GM12873 (cell line): ENCODE measurements around the gene LEMD2.

Source experiments
- TF ChIP-seq, protein P1 (sequence below): IDR thresholded peaks from 2 replicates; pipeline ENCODE4 v1.5.1; 2012; ENCODE audit warnings: low read depth, mild to moderate bottlenecking, moderate library complexity, low read length, control low read depth; ENCODE audit not compliant: insufficient read depth; ENCODE audit errors: missing control alignments

Gene LEMD2

GRCh38 chr6:33755070-33755869 is 33.7 kb downstream of the LEMD2 start:
- TF ChIP-seq, protein P1, sequence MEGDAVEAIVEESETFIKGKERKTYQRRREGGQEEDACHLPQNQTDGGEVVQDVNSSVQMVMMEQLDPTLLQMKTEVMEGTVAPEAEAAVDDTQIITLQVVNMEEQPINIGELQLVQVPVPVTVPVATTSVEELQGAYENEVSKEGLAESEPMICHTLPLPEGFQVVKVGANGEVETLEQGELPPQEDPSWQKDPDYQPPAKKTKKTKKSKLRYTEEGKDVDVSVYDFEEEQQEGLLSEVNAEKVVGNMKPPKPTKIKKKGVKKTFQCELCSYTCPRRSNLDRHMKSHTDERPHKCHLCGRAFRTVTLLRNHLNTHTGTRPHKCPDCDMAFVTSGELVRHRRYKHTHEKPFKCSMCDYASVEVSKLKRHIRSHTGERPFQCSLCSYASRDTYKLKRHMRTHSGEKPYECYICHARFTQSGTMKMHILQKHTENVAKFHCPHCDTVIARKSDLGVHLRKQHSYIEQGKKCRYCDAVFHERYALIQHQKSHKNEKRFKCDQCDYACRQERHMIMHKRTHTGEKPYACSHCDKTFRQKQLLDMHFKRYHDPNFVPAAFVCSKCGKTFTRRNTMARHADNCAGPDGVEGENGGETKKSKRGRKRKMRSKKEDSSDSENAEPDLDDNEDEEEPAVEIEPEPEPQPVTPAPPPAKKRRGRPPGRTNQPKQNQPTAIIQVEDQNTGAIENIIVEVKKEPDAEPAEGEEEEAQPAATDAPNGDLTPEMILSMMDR: no peak

DNA sequence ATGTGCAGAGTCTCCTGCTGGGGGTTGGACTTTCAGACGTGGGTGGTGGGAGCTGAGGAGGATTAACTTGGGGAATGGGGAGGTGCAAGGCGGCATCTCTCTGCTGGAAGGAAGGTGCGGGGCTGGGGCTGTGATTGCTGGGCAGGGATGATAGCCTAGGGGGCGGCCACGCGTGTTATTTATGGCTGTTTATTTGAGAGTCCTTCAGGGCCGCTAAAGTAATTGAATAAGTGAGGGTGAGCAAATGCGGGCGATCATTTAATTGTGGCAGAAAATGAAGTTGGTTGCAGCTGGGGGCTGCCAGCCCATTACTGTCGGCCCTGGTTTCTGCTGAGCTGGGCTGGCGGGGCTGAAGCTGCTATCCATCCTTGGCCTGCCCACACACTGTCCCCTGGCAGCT is 34.7 kb downstream of the LEMD2 start:
- TF ChIP-seq, protein P1: no peak

GRCh38 chr6:33752646-33753015 is 36.3 kb downstream of the LEMD2 start:
- TF ChIP-seq, protein P1: no peak

DNA sequence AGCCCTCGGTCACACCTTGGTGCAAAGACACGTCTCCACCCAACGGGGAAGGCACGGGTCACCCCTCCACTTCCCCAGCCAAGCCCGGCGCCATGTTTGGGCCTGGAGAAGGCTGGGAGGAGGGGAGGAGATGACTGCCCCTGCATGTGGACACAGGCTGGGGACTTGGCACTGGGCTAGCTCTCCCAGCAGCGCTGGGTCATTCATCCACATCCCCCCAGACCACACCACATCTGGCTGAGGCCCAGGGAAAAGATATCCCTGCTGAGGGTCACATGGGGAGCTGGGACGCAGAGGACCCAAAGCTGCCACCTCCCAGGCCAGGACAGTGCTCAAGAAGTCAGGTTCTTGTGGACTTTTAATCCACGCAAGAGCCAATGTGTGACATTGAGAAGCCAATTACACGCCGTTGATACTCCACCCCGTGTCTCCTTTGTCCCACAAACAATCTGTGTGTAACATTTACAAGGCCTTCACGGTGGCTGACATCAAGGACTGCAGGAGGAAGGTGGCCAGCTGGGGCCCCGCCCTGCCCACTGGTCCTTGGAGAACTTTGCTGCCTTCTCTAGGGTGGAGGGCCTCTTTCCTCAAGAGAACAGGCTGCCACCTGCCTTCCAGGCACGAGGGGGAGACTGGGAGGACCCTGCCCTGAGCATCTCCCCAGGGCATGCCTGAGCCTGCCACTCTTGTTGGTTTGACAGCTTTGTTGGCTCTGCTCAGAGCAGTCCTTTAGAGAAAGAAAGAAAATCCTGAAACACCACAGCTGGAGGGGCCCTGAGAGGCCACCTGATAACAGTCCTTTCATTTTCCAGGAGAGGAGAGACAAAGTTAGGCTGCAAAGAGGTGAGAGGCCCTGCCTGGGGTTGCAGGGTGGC is 36.9 kb downstream of the LEMD2 start:
- TF ChIP-seq, protein P1: no peak

GRCh38 chr6:33750244-33750991 is 38.5 kb downstream of the LEMD2 start:
- TF ChIP-seq, protein P1: no peak

- TF ChIP-seq, protein P1: no peak
Measured at GRCh38 chr6:33749401-33749800, 39.5 kb downstream of the LEMD2 start.

DNA sequence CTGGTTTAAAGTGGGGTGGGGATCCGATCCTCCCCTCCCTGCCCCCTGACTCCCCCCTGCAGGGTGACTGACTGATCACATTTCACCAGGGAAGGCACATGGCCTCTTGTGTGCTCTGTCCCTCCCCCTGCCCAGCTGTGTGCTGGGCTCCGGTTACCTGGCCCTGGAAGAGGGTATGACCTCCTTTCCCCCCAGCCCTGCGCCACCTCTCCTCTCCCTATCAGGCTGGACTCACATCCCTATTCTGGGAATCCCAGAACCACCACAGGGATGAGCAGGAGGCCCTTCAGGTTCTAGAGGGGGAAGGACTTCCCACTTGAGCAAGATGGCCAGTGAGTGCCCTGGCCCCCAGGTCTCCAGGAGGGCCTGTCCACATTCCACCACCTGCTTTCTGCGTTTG is 40.1 kb downstream of the LEMD2 start:
- TF ChIP-seq, protein P1: no peak
